ENCODE data around the gene KIF13A.

DNA sequence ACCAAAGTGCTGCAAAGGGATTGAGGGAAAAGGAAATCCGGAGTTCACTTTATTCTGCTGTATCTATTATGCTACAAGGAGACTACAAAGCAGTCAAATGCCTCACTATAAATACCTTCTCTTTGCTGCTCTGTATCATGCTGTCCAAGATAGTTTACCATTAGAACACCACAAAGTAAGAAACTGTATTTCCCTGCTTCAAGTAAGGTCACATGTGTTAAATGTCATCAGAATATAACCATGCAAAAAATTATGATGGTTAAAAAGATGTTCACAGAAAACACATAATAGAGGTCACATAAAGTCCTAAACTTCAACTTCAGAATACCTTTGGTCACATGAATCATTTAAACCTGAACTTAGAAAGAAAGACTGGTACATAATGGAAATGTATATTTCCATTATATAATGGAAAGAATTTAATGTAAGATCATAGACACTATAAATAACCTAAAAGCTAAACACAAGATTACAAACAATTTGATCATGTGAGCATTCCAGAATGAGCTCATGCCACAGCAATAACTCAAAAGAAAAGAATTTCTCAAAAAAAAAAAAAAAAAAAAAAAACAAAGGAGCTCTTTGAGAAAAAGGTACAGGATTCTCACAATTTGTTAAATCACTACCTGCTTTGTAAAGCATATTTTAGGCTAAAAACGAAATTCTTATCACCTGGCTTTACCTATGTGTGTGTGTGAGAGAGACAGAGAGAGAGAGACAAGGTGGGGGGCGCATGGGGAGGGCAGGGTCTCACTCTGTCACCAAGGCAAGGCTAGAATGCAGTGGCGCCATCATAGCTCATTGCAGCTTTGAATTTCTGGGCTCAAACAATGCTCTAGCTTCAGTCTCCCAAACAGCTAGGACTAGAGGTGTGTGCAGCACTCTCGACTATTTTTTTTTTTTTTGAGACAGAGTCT is 58.7 kb downstream of the KIF13A start:
- no peak for TF ChIP-seq POLR2A (IDR thresholded peaks at IDR 0.05)
- TF ChIP-seq, protein P1, sequence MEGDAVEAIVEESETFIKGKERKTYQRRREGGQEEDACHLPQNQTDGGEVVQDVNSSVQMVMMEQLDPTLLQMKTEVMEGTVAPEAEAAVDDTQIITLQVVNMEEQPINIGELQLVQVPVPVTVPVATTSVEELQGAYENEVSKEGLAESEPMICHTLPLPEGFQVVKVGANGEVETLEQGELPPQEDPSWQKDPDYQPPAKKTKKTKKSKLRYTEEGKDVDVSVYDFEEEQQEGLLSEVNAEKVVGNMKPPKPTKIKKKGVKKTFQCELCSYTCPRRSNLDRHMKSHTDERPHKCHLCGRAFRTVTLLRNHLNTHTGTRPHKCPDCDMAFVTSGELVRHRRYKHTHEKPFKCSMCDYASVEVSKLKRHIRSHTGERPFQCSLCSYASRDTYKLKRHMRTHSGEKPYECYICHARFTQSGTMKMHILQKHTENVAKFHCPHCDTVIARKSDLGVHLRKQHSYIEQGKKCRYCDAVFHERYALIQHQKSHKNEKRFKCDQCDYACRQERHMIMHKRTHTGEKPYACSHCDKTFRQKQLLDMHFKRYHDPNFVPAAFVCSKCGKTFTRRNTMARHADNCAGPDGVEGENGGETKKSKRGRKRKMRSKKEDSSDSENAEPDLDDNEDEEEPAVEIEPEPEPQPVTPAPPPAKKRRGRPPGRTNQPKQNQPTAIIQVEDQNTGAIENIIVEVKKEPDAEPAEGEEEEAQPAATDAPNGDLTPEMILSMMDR (IDR thresholded peaks at IDR 0.05), result no peak
